ENCODE results near the gene NDUFA12.
A peak's percentile ranks its signal among the peaks of the same experiment; 100 is the strongest.

The NDUFA12 gene

GRCh38 chr12:95003213-95003920 is at the start of gene NDUFA12:
Gene NDUFA12, minus strand, starts transcription at chr12:95003697. Its CDS starts 17 bp downstream, at chr12:95003680.
- no peaks in the 10 kb centered on the region for H4K20me1 ChIP-seq (ENCODE audit: insufficient read depth)
- H3K79me2 ChIP-seq (ENCODE audit: insufficient read depth, low read depth) = peaks cover 49% of the 10 kb centered on the region
- TF ChIP-seq CTCF (conservative IDR thresholded peaks at IDR 0.05; ENCODE audit: low read depth, low read length) = no peak
- H3K4me1 ChIP-seq (ENCODE audit: low read depth, poor library complexity, severe bottlenecking) = peaks cover 21% of the 10 kb centered on the region
- peak within 1 kb of the TSS; percentile 65 for H3K4me3 ChIP-seq (IDR thresholded peaks at IDR 0.05; ENCODE audit: insufficient read depth, low read depth, low read length)
- H3K4me2 ChIP-seq = peak within 1 kb of the TSS; percentile 72
- H3K27ac ChIP-seq = peak within 1 kb of the TSS; percentile 63
- no peaks in the 10 kb centered on the region for H3K27me3 ChIP-seq (ENCODE audit: insufficient read depth, low read depth)
- peak within 1 kb of the TSS; percentile 92 for H2AFZ ChIP-seq (ENCODE audit: low read depth)
- H3K9ac ChIP-seq = peak within 1 kb of the TSS; percentile 78; the same call in 1 of the 2 replicates
- peaks cover 5% of the 10 kb centered on the region; the same call in 1 of the 2 replicates for H3K36me3 ChIP-seq (ENCODE audit: insufficient read depth)

- no peak overlapping the region for H3K4me2 ChIP-seq
- H3K36me3 ChIP-seq (ENCODE audit: insufficient read depth) = no peaks in the 10 kb centered on the region
- no peak overlapping the region for H3K9ac ChIP-seq
- no peak overlapping the region for H2AFZ ChIP-seq (ENCODE audit: low read depth)
- no peaks in the 10 kb centered on the region for H3K79me2 ChIP-seq (ENCODE audit: insufficient read depth, low read depth)
- H3K27me3 ChIP-seq (ENCODE audit: insufficient read depth, low read depth) = no peaks in the 10 kb centered on the region
- TF ChIP-seq CTCF (conservative IDR thresholded peaks at IDR 0.05; ENCODE audit: low read depth, low read length) = no peak
- H4K20me1 ChIP-seq (ENCODE audit: insufficient read depth) = no peaks in the 10 kb centered on the region
- no peak overlapping the region for H3K4me3 ChIP-seq (IDR thresholded peaks at IDR 0.05; ENCODE audit: insufficient read depth, low read depth, low read length)
- H3K27ac ChIP-seq = no peak overlapping the region
- no peaks in the 10 kb centered on the region for H3K4me1 ChIP-seq (ENCODE audit: low read depth, poor library complexity, severe bottlenecking)
These were observed 47.7 kb upstream of the NDUFA12 start for GRCh38 chr12:95051241-95051640.

GRCh38 chr12:95037906-95038305 is 34.4 kb upstream of the NDUFA12 start:
- Histone ChIP-seq H3K27me3 (ENCODE audit: insufficient read depth, low read depth) (no peaks in the 10 kb centered on the region), H3K4me2 (no peak overlapping the region), H3K36me3 (ENCODE audit: insufficient read depth) (no peaks in the 10 kb centered on the region), H3K9ac (no peak overlapping the region), H4K20me1 (ENCODE audit: insufficient read depth) (no peaks in the 10 kb centered on the region), H3K4me1 (ENCODE audit: low read depth, poor library complexity, severe bottlenecking) (peaks cover 6% of the 10 kb centered on the region), H3K4me3 (IDR thresholded peaks at IDR 0.05; ENCODE audit: insufficient read depth, low read depth, low read length) (no peak overlapping the region), H3K27ac (no peak overlapping the region), H2AFZ (ENCODE audit: low read depth) (no peak overlapping the region), H3K79me2 (ENCODE audit: insufficient read depth, low read depth) (no peaks in the 10 kb centered on the region)
- no peak for TF ChIP-seq CTCF (conservative IDR thresholded peaks at IDR 0.05; ENCODE audit: low read depth, low read length)

GRCh38 chr12:95034750-95035149 is 31.3 kb upstream of the NDUFA12 start:
- H3K4me3 ChIP-seq (IDR thresholded peaks at IDR 0.05; ENCODE audit: insufficient read depth, low read depth, low read length) = no peak overlapping the region
- no peak overlapping the region for H2AFZ ChIP-seq (ENCODE audit: low read depth)
- H3K9ac ChIP-seq = no peak overlapping the region
- H3K4me1 ChIP-seq (ENCODE audit: low read depth, poor library complexity, severe bottlenecking) = peaks cover 6% of the 10 kb centered on the region
- TF ChIP-seq CTCF (conservative IDR thresholded peaks at IDR 0.05; ENCODE audit: low read depth, low read length) = no peak
- no peaks in the 10 kb centered on the region for H3K27me3 ChIP-seq (ENCODE audit: insufficient read depth, low read depth)
- no peak overlapping the region for H3K4me2 ChIP-seq
- no peaks in the 10 kb centered on the region for H3K36me3 ChIP-seq (ENCODE audit: insufficient read depth)
- no peaks in the 10 kb centered on the region for H3K79me2 ChIP-seq (ENCODE audit: insufficient read depth, low read depth)
- H3K27ac ChIP-seq = no peak overlapping the region
- H4K20me1 ChIP-seq (ENCODE audit: insufficient read depth) = no peaks in the 10 kb centered on the region

All from KMS-11 (cell line).